Smooth muscle cell (in vitro differentiated cells): Measurements from ENCODE around the gene ATR. TPM values are rescaled to one million over a fixed set of nuclear protein-coding genes. Genes with fewer than 3 reads are reported as not detected.
"Not testable (repeated sequence)": the region's sequence is repeated elsewhere in the genome, so short reads cannot be mapped to it uniquely, and the experiment has no call there.

ENCODE experiments used
- DNase-seq: peaks from one replicate; lab custom pipeline; 2025; ENCODE audit not compliant: unreplicated experiment; lab: John Stamatoyannopoulos, UW
- H2AFZ ChIP-seq: fragments of 200-600 bp; sonication (generic); 2 replicates; pipeline ENCODE4 v1.6.0; 2016; ENCODE audit warnings: antibody characterized with exemption, low read depth, mild to moderate bottlenecking
- H3F3A ChIP-seq: fragments of 200-600 bp; sonication (generic); 2 replicates; pipeline ENCODE4 v1.6.0; 2017; ENCODE audit warnings: antibody characterized with exemption, low read depth
- H3K27ac ChIP-seq: fragments of 200-600 bp; sonication (generic); 2 replicates; pipeline ENCODE4 v1.5.1; 2016; ENCODE audit warnings: low read depth, mild to moderate bottlenecking
- H3K27me3 ChIP-seq: fragments of 200-600 bp; sonication (generic); 2 replicates; pipeline ENCODE4 v1.6.1; 2016; ENCODE audit warnings: low read depth, mild to moderate bottlenecking
- H3K36me3 ChIP-seq: fragments of 200-600 bp; sonication (generic); 2 replicates; pipeline ENCODE4 v1.5.1; 2016; ENCODE audit warnings: low read depth
- H3K4me1 ChIP-seq: fragments of 200-600 bp; sonication (generic); 2 replicates; pipeline ENCODE4 v1.5.1; 2016; ENCODE audit warnings: low read depth
- H3K4me2 ChIP-seq: fragments of 200-600 bp; sonication (generic); 2 replicates; pipeline ENCODE4 v1.6.0; 2016; ENCODE audit warnings: mild to moderate bottlenecking
- H3K4me3 ChIP-seq: fragments of 200-600 bp; sonication (generic); 2 replicates; pipeline ENCODE4 v1.5.1; 2016; ENCODE audit warnings: mild to moderate bottlenecking
- H3K79me2 ChIP-seq: fragments of 200-600 bp; sonication (generic); 2 replicates; pipeline ENCODE4 v1.6.0; 2016; ENCODE audit warnings: low read depth, mild to moderate bottlenecking
- H3K9ac ChIP-seq: fragments of 200-600 bp; sonication (generic); 2 replicates; pipeline ENCODE4 v1.6.0; 2016; ENCODE audit warnings: low read depth
- H3K9me3 ChIP-seq: fragments of 200-600 bp; sonication (generic); replicated peaks from 2 replicates; pipeline ENCODE4 v1.5.1; 2016; ENCODE audit warnings: low read depth
- H4K20me1 ChIP-seq: fragments of 200-600 bp; sonication (generic); 2 replicates; pipeline ENCODE4 v1.6.0; 2016; ENCODE audit warnings: low read depth
- CTCF ChIP-seq: fragments of 200-600 bp; sonication (generic); IDR thresholded peaks from 2 replicates; pipeline ENCODE4 v1.5.1; 2017; ENCODE audit warnings: borderline replicate concordance, mild to moderate bottlenecking, antibody characterized with exemption; ENCODE audit not compliant: insufficient read depth, poor library complexity, severe bottlenecking
- WGBS: methylation state at CpG from one replicate; pipeline ENCODE4 v1.1.7; 2016; ENCODE audit warnings: low lambda C conversion rate; 5-methylcytosine and 5-hydroxymethylcytosine counted together
- polyA plus RNA-seq: library from polyadenylated mRNA; unstranded; fragments of >200 nt; fragmentation: Nextera tagmentation; extraction: Ambion mirVana; gene quantifications from 2 replicates; pipeline ENCODE4 v1.2.1, GENCODE V29; 2016
- small RNA-seq: library from RNA; depleted of rRNA; stranded (forward); fragments of <200 nt; gene quantifications from one replicate; pipeline ENCODE3, GENCODE V24; 2014
- total RNA-seq: library from RNA; depleted of rRNA; stranded (reverse); fragments of >200 nt; gene quantifications from 2 replicates; pipeline ENCODE4 v1.2.3, GENCODE V29; 2014

Gene ATR
- total and polyA plus RNA-seq, 2 experiments from 2014 or later, result 8.8 to 22.5 TPM

- H3K36me3 ChIP-seq, result peaks cover 34% of the 10 kb centered on the region
- no peaks in the 10 kb centered on the region for H3K27me3 ChIP-seq
- H3K4me2 ChIP-seq, result no peak overlapping the region
- H2AFZ ChIP-seq, result no peak overlapping the region
- H3K4me1 ChIP-seq, result no peaks in the 10 kb centered on the region
- H3K79me2 ChIP-seq, result no peaks in the 10 kb centered on the region
- H3K27ac ChIP-seq, result no peak overlapping the region
- H3K9ac ChIP-seq, result no peak overlapping the region
- no peak overlapping the region for H3K4me3 ChIP-seq
- H3K9me3 ChIP-seq, result no peaks in the 10 kb centered on the region
- no peak for TF ChIP-seq CTCF
- peaks cover under 1% of the 10 kb centered on the region for H4K20me1 ChIP-seq
- 84% methylated on average over 5 of the region's 5 CpGs for WGBS
- H3F3A ChIP-seq, result no peaks in the 10 kb centered on the region
- no peak for DNase-seq
These were observed 159.5 kb downstream of the ATR start for GRCh38 chr3:142418926-142419592.

GRCh38 chr3:142417302-142417701 lies 161.2 kb downstream of the ATR start:
- Histone ChIP-seq H4K20me1 (no peaks in the 10 kb centered on the region), H3F3A (no peaks in the 10 kb centered on the region), H3K4me2 (no peak overlapping the region), H3K9me3 (no peaks in the 10 kb centered on the region), H3K4me3 (no peak overlapping the region), H3K27me3 (no peaks in the 10 kb centered on the region), H3K36me3 (peaks cover 26% of the 10 kb centered on the region), H3K4me1 (no peaks in the 10 kb centered on the region), H2AFZ (no peak overlapping the region), H3K9ac (no peak overlapping the region), H3K27ac (no peak overlapping the region), H3K79me2 (no peaks in the 10 kb centered on the region)
- no peak for DNase-seq
- no peak for TF ChIP-seq CTCF
- WGBS, result 100% methylated on average over 1 of the region's 1 CpG

- not testable (repeated sequence) for H3K4me2 ChIP-seq, H2AFZ ChIP-seq, H3K4me3 ChIP-seq, H3K27ac ChIP-seq, H3K9me3 ChIP-seq, H3F3A ChIP-seq, DNase-seq, H3K9ac ChIP-seq, H3K79me2 ChIP-seq, H4K20me1 ChIP-seq, H3K27me3 ChIP-seq, H3K4me1 ChIP-seq
- 97% methylated on average over 7 of the region's 7 CpGs for WGBS
- peaks cover 26% of the 10 kb centered on the region for H3K36me3 ChIP-seq
These were observed 178.0 kb downstream of the ATR start for GRCh38 chr3:142400537-142400936.

Small RNAs within 50 kb of the gene (small RNA-seq; reads per million reads assigned to genes)
- gene RNA5SP143, result not detected
- not detected for gene RNU1-100P
- gene RNU6-1294P, result not detected

Other genes with a start within 250 kb of the ATR start
- gene XRN1, start 130.7 kb downstream of the ATR start, total RNA-seq, result 37.1 and 54.0 TPM in 2 replicates
- gene XRN1, start 130.7 kb downstream of the ATR start, polyA plus RNA-seq, result 7.5 and 10.0 TPM in 2 replicates
- 3.1 and 3.6 TPM in 2 replicates for gene PLS1, start 17.7 kb upstream of the ATR start, total RNA-seq
- 1.6 and 1.9 TPM in 2 replicates for gene PLS1, start 17.7 kb upstream of the ATR start, polyA plus RNA-seq
- gene TRPC1, start 145.3 kb upstream of the ATR start, total RNA-seq, result 26.8 and 36.5 TPM in 2 replicates
- gene TRPC1, start 145.3 kb upstream of the ATR start, polyA plus RNA-seq, result 3.5 and 6.2 TPM in 2 replicates